Measurements from ENCODE around the gene CTCFL.
"Not testable (repeated sequence)": the region's sequence is repeated elsewhere in the genome, so short reads cannot be mapped to it uniquely, and the experiment has no call there.

CTCFL gene

DNA sequence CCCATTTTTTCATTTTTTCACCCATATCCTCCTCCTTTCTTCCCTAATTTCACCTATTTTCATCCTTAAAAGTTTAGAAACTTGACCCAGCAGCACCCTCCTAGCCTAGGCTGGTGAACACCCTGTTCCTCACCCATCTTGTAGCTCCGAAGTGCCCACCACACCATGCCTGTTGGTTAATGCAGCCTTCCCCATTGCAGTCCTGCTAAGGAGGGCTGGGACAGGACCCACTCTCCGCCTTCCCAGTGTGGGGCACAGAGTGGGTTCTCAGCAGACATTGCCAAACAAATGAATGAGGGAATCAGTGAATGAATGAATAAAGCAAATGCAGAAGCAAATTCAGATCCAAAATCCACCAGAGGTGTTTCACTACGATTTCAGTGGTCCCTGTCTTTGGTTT lies 45.7 kb downstream of the CTCFL start:
- Histone ChIP-seq H3K27ac (ENCODE audit: low read depth, low read length) (no peak overlapping the region), H3K4me1 (ENCODE audit: control insufficient read depth, insufficient read depth, low read length, unreplicated experiment) (no peaks in the 10 kb centered on the region), H3K79me2 (ENCODE audit: control insufficient read depth, insufficient read depth, low read length, unreplicated experiment) (no peaks in the 10 kb centered on the region), H3K27me3 (ENCODE audit: insufficient read depth, low read length) (peaks cover 82% of the 10 kb centered on the region), H2AFZ (ENCODE audit: low read length, unreplicated experiment) (no peak overlapping the region), H3K36me3 (ENCODE audit: insufficient read depth, low read length) (no peaks in the 10 kb centered on the region), H3K4me3 (ENCODE audit: low read depth, low read length) (no peak overlapping the region)

DNA sequence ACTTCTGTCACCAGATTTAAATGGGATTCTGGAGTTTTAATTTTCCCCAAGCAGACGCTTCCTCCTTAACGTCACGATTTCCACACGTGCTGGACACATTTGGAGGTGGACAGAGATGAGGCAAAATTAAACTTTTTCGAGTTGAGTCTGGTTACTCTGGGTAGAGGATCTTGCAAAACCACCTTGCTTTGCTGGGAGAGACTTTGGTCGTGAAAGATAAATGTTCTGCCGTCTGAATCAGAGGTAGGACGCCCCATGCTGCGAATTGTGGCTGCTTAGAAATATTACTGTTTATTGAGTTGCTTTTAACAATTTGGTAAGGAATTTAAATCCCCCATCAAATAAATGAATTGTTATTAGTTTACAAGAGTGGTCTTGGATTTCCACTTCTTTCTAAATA lies 46.8 kb downstream of the CTCFL start:
- Histone ChIP-seq H3K27me3 (ENCODE audit: insufficient read depth, low read length) (peaks cover 80% of the 10 kb centered on the region), H3K4me1 (ENCODE audit: control insufficient read depth, insufficient read depth, low read length, unreplicated experiment) (no peaks in the 10 kb centered on the region), H3K27ac (ENCODE audit: low read depth, low read length) (no peak overlapping the region), H3K36me3 (ENCODE audit: insufficient read depth, low read length) (no peaks in the 10 kb centered on the region), H3K4me3 (ENCODE audit: low read depth, low read length) (no peak overlapping the region), H2AFZ (ENCODE audit: low read length, unreplicated experiment) (no peak overlapping the region), H3K79me2 (ENCODE audit: control insufficient read depth, insufficient read depth, low read length, unreplicated experiment) (no peaks in the 10 kb centered on the region)

DNA sequence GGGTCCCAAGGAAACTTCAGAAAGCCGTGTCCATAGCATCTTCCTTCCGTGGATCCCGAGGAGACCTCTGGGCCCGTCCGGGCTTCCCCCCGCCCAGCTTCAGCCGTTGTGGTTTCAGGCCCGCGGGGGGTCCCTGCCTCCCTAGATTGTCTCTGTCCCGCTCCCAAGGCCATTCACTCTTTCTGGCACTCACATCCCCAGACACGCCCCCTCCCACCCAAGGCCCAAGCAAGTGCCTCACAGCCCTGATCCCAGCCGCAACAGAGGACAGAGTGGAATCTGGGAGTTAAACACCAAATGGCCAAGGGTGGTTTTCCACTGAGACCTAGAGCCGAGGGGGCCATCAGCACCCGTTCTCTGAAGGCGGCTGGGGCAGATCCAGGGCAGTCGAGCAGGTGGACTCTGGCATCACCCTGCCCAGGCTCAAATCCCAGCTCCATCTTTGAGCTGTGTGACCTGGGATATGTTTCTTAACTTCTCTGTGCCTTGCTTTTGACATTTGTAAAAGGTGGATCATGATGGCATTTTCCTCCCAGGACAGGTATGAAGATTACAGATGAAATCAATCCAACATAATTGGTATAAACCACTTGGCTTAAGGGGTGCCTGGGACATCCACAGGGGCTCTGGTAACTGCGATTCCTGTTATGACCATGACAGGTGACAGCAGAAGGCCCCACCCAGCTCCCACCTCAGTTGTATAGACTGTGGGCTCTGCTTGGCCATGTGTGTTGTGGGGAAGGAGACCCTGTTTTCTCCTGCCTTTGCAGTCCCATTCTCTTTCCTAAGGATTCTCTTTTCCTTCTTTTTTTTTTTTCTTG lies 48.1 kb downstream of the CTCFL start:
- no peak overlapping the region for H2AFZ ChIP-seq (ENCODE audit: low read length, unreplicated experiment)
- no peaks in the 10 kb centered on the region for H3K79me2 ChIP-seq (ENCODE audit: control insufficient read depth, insufficient read depth, low read length, unreplicated experiment)
- peaks cover 78% of the 10 kb centered on the region for H3K27me3 ChIP-seq (ENCODE audit: insufficient read depth, low read length)
- no peaks in the 10 kb centered on the region for H3K36me3 ChIP-seq (ENCODE audit: insufficient read depth, low read length)
- no peak overlapping the region for H3K27ac ChIP-seq (ENCODE audit: low read depth, low read length)
- H3K4me1 ChIP-seq (ENCODE audit: control insufficient read depth, insufficient read depth, low read length, unreplicated experiment): no peaks in the 10 kb centered on the region
- no peak overlapping the region for H3K4me3 ChIP-seq (ENCODE audit: low read depth, low read length)

DNA sequence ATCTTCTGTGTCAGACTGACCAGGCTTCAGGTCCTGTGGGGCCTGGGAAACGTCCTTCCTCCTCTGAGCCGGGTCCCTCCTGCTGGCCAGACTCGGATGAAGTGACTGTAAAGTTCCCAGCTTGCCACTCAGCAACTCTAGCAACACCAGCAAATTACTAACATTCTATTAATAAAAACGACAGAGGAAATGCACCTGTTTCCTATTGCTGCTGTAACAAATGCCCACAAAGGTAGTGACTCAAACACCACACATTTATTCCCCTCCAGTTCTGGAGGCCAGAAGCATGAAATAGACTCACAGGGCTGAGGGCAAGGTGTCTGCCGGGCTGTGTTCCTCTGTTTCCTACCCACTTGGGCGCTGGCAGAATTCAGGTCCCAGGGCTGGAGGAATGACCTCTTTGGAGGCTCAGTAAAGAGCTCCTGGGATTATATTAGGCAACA lies 48.8 kb downstream of the CTCFL start:
- Histone ChIP-seq H3K27ac (ENCODE audit: low read depth, low read length) (no peak overlapping the region), H3K36me3 (ENCODE audit: insufficient read depth, low read length) (no peaks in the 10 kb centered on the region), H3K79me2 (ENCODE audit: control insufficient read depth, insufficient read depth, low read length, unreplicated experiment) (no peaks in the 10 kb centered on the region), H3K4me1 (ENCODE audit: control insufficient read depth, insufficient read depth, low read length, unreplicated experiment) (no peaks in the 10 kb centered on the region), H3K27me3 (ENCODE audit: insufficient read depth, low read length) (peaks cover 78% of the 10 kb centered on the region), H3K4me3 (ENCODE audit: low read depth, low read length) (no peak overlapping the region), H2AFZ (ENCODE audit: low read length, unreplicated experiment) (no peak overlapping the region)

DNA sequence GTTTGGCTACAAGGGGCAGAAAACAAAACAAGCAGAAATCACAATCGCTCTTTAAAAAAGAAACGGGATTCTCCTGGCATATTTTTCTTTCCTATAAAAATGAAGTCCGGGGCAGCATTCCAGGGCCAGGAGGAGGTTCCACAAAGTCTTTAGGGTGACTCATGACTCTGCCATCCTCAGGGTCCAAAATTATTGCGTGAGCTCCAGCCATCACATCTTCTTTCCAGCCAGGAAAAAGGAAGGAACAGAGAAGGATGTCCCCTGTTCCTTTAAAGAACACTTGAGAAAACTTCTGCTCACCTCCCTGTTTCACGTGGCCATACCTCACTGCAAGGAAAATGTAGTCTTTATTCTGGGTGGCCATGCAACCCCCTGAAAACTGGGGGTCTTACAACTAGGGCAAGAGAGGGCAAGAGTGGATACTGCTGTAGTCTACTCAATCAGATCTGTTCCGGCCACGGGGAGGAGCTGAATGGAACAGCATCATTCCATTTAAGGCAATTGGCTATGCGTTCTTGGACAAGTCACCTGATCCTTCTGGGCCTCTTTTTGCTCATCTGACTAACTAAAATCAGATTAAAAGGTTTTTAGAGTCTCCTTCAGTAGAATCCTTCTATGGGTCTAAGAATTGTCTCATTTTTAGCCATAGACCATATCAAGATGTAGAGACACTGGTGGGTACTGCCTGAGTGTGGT lies 49.4 kb downstream of the CTCFL start:
- H2AFZ ChIP-seq (ENCODE audit: low read length, unreplicated experiment): no peak overlapping the region
- peaks cover 78% of the 10 kb centered on the region for H3K27me3 ChIP-seq (ENCODE audit: insufficient read depth, low read length)
- H3K4me3 ChIP-seq (ENCODE audit: low read depth, low read length): no peak overlapping the region
- H3K4me1 ChIP-seq (ENCODE audit: control insufficient read depth, insufficient read depth, low read length, unreplicated experiment): no peaks in the 10 kb centered on the region
- H3K36me3 ChIP-seq (ENCODE audit: insufficient read depth, low read length): no peaks in the 10 kb centered on the region
- no peaks in the 10 kb centered on the region for H3K79me2 ChIP-seq (ENCODE audit: control insufficient read depth, insufficient read depth, low read length, unreplicated experiment)
- no peak overlapping the region for H3K27ac ChIP-seq (ENCODE audit: low read depth, low read length)

DNA sequence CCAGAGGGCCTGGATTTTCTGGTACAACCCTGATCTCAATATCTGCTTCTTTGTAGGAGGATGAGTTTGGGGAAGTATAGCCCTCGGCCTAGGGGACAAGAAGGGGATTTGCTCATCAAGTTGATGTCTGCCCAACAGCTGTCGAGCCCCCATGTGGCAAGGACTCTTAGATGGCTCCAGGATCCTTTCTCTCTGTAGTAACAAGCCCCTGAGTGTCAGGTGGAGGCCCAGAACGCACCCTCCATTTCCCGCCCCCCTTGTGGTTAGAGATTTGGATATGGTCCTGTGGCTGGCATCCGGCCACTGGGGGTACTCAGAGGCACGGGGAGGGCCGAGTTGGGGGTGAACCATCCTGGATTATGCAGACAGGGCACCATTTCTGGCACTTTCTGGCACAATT lies 50.1 kb downstream of the CTCFL start:
- no peak overlapping the region for H2AFZ ChIP-seq (ENCODE audit: low read length, unreplicated experiment)
- no peaks in the 10 kb centered on the region for H3K4me1 ChIP-seq (ENCODE audit: control insufficient read depth, insufficient read depth, low read length, unreplicated experiment)
- no peak overlapping the region for H3K4me3 ChIP-seq (ENCODE audit: low read depth, low read length)
- no peaks in the 10 kb centered on the region for H3K79me2 ChIP-seq (ENCODE audit: control insufficient read depth, insufficient read depth, low read length, unreplicated experiment)
- H3K27me3 ChIP-seq (ENCODE audit: insufficient read depth, low read length): peaks cover 82% of the 10 kb centered on the region
- H3K36me3 ChIP-seq (ENCODE audit: insufficient read depth, low read length): no peaks in the 10 kb centered on the region
- H3K27ac ChIP-seq (ENCODE audit: low read depth, low read length): no peak overlapping the region

DNA sequence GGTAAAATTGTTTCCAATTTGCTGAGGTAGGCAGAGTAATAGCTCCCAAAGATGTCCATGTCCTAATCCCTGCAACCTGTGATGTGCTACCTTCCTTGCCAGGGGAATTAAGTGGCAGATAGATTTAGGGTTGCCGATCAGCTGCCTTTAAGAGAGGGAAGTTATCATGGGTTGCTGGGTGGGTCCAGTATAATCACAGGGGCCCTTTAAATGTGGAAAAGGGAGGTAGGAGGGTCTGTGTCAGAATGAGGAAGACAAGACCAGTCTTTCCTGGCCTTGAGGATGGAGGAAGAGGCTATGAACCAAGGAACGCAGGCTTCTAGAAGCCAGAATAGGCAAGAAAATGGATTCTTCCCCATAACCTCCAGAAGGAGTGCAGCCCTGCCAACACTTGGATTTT lies 50.7 kb downstream of the CTCFL start:
- Histone ChIP-seq H3K4me1 (ENCODE audit: control insufficient read depth, insufficient read depth, low read length, unreplicated experiment) (no peaks in the 10 kb centered on the region), H3K36me3 (ENCODE audit: insufficient read depth, low read length) (no peaks in the 10 kb centered on the region), H3K27me3 (ENCODE audit: insufficient read depth, low read length) (peaks cover 84% of the 10 kb centered on the region), H2AFZ (ENCODE audit: low read length, unreplicated experiment) (no peak overlapping the region), H3K79me2 (ENCODE audit: control insufficient read depth, insufficient read depth, low read length, unreplicated experiment) (no peaks in the 10 kb centered on the region), H3K27ac (ENCODE audit: low read depth, low read length) (no peak overlapping the region), H3K4me3 (ENCODE audit: low read depth, low read length) (no peak overlapping the region)

DNA sequence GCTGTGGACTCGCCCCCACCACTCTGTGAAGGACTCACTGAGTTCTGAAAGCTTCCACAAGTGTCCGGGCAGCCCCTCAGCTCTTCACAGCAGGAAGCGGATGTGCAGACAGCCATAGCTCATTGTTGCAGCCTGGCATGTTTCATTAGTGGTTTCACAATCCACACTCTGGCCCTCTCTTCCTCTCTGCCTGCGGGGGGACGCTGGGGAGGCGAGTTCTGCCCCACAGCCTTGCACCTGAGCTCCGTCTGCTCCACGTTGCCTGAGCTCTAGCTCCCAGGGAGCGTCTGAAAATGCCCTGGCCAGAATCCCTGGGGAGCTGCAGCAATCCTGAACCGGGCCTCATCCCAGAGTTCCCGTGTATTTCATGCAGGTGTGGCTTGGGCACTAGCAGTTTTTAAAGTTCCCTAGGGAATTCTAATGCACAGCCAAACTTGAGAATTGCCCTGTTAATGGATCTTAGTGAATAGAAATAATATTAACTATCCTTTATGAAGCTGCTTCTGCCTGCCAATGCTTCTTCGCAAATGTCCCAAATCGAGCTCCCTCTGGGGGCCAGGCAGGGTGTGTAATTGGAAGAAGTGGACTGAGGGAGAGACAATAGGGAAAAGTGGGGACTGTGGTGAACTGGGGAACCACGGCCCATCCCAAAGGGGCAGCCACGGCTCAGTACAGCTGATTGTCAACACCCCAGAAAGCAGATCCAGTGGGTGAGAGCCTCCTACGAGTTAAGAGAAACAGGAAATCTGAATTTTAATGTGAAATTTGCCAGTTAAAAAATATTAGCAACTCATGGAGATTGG lies 51.5 kb downstream of the CTCFL start:
- peaks cover 84% of the 10 kb centered on the region for H3K27me3 ChIP-seq (ENCODE audit: insufficient read depth, low read length)
- no peaks in the 10 kb centered on the region for H3K79me2 ChIP-seq (ENCODE audit: control insufficient read depth, insufficient read depth, low read length, unreplicated experiment)
- no peak overlapping the region for H3K4me3 ChIP-seq (ENCODE audit: low read depth, low read length)
- no peak overlapping the region for H3K27ac ChIP-seq (ENCODE audit: low read depth, low read length)
- H3K36me3 ChIP-seq (ENCODE audit: insufficient read depth, low read length): no peaks in the 10 kb centered on the region
- no peaks in the 10 kb centered on the region for H3K4me1 ChIP-seq (ENCODE audit: control insufficient read depth, insufficient read depth, low read length, unreplicated experiment)
- no peak overlapping the region for H2AFZ ChIP-seq (ENCODE audit: low read length, unreplicated experiment)

DNA sequence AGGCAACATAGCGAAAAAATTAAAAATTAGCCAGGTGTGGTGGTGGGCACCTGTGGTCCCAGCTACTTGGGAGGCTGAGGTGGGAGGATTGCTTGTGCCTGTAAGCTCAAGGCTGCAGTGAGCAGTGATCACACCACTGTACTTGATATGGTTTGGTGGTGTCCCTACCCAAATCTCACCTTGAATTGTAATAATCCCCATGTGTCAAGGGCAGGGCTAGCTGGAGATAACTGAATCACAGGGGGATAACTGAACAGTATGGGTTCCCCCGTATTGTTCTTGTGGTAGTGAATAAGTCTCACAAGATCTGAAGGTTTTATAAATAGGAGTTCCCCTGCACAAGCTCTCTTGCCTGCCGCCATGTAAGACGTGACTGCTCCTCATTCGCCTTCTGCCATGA lies 52.5 kb downstream of the CTCFL start:
- H3K4me1 ChIP-seq (ENCODE audit: control insufficient read depth, insufficient read depth, low read length, unreplicated experiment); H2AFZ ChIP-seq (ENCODE audit: low read length, unreplicated experiment); H3K79me2 ChIP-seq (ENCODE audit: control insufficient read depth, insufficient read depth, low read length, unreplicated experiment); H3K27ac ChIP-seq (ENCODE audit: low read depth, low read length); H3K36me3 ChIP-seq (ENCODE audit: insufficient read depth, low read length); H3K4me3 ChIP-seq (ENCODE audit: low read depth, low read length): not testable (repeated sequence)
- H3K27me3 ChIP-seq (ENCODE audit: insufficient read depth, low read length): peaks cover 81% of the 10 kb centered on the region

DNA sequence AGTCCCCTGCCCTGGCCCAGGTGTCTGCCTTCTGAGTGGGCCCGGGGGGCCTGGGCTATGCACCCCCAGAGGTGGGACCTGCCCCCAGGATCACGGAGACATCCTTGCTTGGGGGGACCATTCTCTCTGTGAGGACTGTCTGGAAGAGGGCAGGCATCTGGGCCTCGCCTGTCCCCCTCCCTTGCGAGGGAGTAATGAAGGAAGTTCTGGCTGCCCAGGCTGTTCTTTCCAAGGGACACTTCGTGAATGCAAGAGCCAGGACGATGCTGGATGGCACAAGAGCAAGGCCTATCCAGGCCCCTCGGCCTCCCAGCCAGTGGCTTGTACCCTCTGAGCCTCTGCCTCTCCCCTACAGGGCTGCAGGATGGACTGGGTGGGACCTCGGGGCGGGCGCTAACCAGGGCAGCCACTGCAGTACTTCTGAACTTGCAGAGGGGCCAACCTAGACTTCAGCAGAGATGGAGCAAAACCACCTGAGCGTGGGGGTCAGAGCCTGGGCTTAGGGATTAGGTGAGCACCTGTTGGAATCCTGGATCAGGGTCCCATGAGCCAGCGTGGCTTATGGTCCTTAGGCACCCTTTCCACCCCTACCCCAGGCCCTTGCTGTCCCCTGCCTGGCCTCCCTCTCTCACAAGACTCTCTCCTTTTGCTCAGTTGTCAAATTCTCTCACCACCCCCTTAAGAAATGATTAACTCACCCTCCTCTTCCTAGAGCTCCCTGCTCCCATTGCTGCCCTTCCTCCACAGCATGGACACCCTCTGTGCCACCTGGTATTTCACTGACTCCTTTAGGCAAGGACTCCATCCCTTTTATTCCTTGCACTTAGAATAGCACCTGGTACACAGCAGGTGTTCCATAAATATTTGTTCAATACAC lies 53.2 kb downstream of the CTCFL start:
- peaks cover 81% of the 10 kb centered on the region for H3K27me3 ChIP-seq (ENCODE audit: insufficient read depth, low read length)
- no peak overlapping the region for H3K27ac ChIP-seq (ENCODE audit: low read depth, low read length)
- no peak overlapping the region for H2AFZ ChIP-seq (ENCODE audit: low read length, unreplicated experiment)
- H3K4me3 ChIP-seq (ENCODE audit: low read depth, low read length): no peak overlapping the region
- no peaks in the 10 kb centered on the region for H3K79me2 ChIP-seq (ENCODE audit: control insufficient read depth, insufficient read depth, low read length, unreplicated experiment)
- no peaks in the 10 kb centered on the region for H3K36me3 ChIP-seq (ENCODE audit: insufficient read depth, low read length)
- H3K4me1 ChIP-seq (ENCODE audit: control insufficient read depth, insufficient read depth, low read length, unreplicated experiment): no peaks in the 10 kb centered on the region

Data from ACC112 (cell line).